CD4-positive, alpha-beta T cell treated with Interleukin-17A for 4 hours (primary cell): ENCODE measurements around the gene PCDHGC5.

Experiments
- DNase-seq: peaks from one replicate; pipeline ENCODE4 v3.0.0-alpha.2; 2020; ENCODE audit warnings: mixed read lengths

Gene PCDHGC5

DNA sequence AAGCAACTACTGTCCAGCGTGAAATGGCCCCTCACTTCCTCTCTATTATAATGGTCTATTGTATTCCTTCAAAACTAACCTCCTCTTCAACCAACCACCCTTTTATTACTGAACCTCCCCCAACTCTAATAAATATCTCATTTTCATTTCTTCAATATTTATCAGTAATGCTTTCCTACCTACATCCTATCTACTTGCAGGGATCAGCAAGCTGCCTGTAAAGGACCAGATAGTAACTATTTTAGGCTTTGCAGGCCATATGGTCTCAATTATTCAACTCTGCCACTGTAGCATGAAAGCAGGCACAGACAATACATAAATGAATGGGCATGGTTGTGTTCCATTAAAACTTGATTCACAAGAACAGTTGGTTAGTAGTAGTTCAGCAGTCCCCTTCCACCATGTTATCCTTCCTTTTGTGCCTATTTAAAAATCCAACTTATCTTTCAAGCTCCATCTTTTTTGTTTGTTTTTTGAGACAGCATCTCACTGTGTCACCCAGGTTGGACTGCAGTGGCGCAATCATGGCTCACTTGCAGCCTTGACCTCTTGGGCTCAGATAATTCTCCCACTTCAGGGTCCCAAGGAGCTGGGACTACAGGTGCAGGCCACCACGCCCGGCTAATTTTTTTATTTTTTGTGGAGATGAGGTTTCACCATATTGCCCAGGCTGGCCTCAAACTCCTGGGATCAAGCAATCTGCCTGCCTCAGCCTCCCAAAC lies 45.8 kb downstream of the PCDHGC5 start:
- no peak for DNase-seq
